K562 (cell line): Measurements from ENCODE around the gene HSD11B1L. TPM values are rescaled to one million over a fixed set of nuclear protein-coding genes. Genes with fewer than 3 reads are reported as not detected.

Experiments used
- ATAC-seq: fragments of 200-7000 bp; cut with Tn5 transposase; 3 replicates; pipeline ENCODE4 v1.9.1; 2020; ENCODE audit warnings: moderate library complexity
- BruUV-seq: library from RNA; stranded (reverse); fragments of 400-500 nt; replicated peaks from 2 replicates; lab custom pipeline; 2021; lab: Mats Ljungman, UMichigan
- CTCF ChIA-PET: fragments of 300-600 bp; formaldehyde crosslinking; extraction: SDS; loops from one replicate; lab custom pipeline; 2021; ENCODE audit warnings: low intra/inter-chr PET ratio; lab: Yijun Ruan, JAX
- POLR2A ChIA-PET: fragments of 300-600, 350-650 bp; sonication (Branson Sonifier 250); formaldehyde crosslinking; extraction: SDS; loops from one replicate; lab custom pipeline; 2021; ENCODE audit warnings: antibody characterized with exemption, inconsistent platforms; lab: Yijun Ruan, JAX
- DNase-seq, 4 experiments: peaks; one replicate each; pipeline versions ENCODE4 v3.0.0 to v3.0.0-alpha.2; 2011 to 2018; ENCODE audit warnings: low spot score in 3 of 4, mixed read lengths in 3 of 4; ENCODE audit errors: extremely low read depth in 1 of 4
- FAIRE-seq: peaks from 2 replicates; lab custom pipeline; 2011; peaks lifted over from hg19 to GRCh38; lab: Jason Lieb, UNC
- H2AFZ ChIP-seq: 2 replicates; pipeline ENCODE4 v1.6.0; 2011; ENCODE audit warnings: low read depth, low read length, control low read depth, inconsistent platforms
- H3K27ac ChIP-seq: fragments of 200-600 bp; 3 replicates; pipeline ENCODE4 v1.8.0; 2011; ENCODE audit warnings: low read depth, mild to moderate bottlenecking, control low read depth, inconsistent platforms, low read length, moderate library complexity, mixed read lengths; ENCODE audit errors: extremely low read depth
- H3K27me3 ChIP-seq, 2 experiments: fragments of 300-600 bp in 1 of 2; 2 replicates in 1 of 2; 3 replicates in 1 of 2; pipeline versions ENCODE4 v1.6.0 to v1.8.0; 2011; ENCODE audit warnings: inconsistent platforms in 2 of 2, low read length in 2 of 2, mild to moderate bottlenecking in 1 of 2, mixed read lengths in 1 of 2, moderate library complexity in 1 of 2; ENCODE audit not compliant: control insufficient read depth in 2 of 2, insufficient read depth in 2 of 2
- H3K36me3 ChIP-seq: fragments of 300-600 bp; 3 replicates; pipeline ENCODE4 v1.8.0; 2011; ENCODE audit warnings: mild to moderate bottlenecking, low read length, inconsistent platforms; ENCODE audit not compliant: control insufficient read depth, insufficient read depth
- H3K4me1 ChIP-seq, 2 experiments: fragments of 200-600 bp in 1 of 2; replicated peaks in 1 of 2; 2 replicates in 1 of 2; 3 replicates in 1 of 2; pipeline versions ENCODE4 v1.5.1 to v1.8.0; 2011; ENCODE audit warnings: inconsistent platforms in 2 of 2, low read length in 2 of 2, mild to moderate bottlenecking in 1 of 2, mixed read lengths in 1 of 2, moderate library complexity in 1 of 2; ENCODE audit not compliant: control insufficient read depth in 2 of 2, insufficient read depth in 2 of 2
- H3K4me2 ChIP-seq: 2 replicates; pipeline ENCODE4 v1.6.1; 2011; ENCODE audit warnings: low read length, control low read depth, inconsistent platforms, mixed read lengths; ENCODE audit not compliant: insufficient read depth
- H3K4me3 ChIP-seq: fragments of 200-600 bp; sonication (generic), shearing (Covaris generic); 2 replicates; pipeline ENCODE4 v1.5.1; 2016; ENCODE audit warnings: control low read depth, inconsistent platforms
- H3K79me2 ChIP-seq: fragments of 200-600 bp; 3 replicates; pipeline ENCODE4 v1.8.0; 2011; ENCODE audit warnings: low read length, inconsistent platforms; ENCODE audit not compliant: control insufficient read depth, insufficient read depth
- H3K9ac ChIP-seq, 2 experiments: 2 replicates each; pipeline versions ENCODE4 v1.6.0 to v1.6.1; 2011; ENCODE audit warnings: low read depth in 2 of 2, low read length in 2 of 2, control low read depth in 1 of 2, inconsistent platforms in 1 of 2, mild to moderate bottlenecking in 1 of 2, mixed read lengths in 1 of 2; ENCODE audit not compliant: insufficient read depth in 1 of 2
- H3K9me1 ChIP-seq: one replicate; pipeline ENCODE4 v1.6.0; 2011; ENCODE audit warnings: inconsistent platforms, mild to moderate bottlenecking, low read length, moderate library complexity; ENCODE audit not compliant: control insufficient read depth, insufficient read depth
- H3K9me3 ChIP-seq: replicated peaks from 2 replicates; pipeline ENCODE4 v1.5.1; 2011; ENCODE audit warnings: low read depth, low read length, inconsistent platforms; ENCODE audit not compliant: control insufficient read depth, insufficient read depth
- H4K20me1 ChIP-seq: replicated peaks from 2 replicates; pipeline ENCODE4 v1.6.1; 2011; ENCODE audit warnings: low read length, inconsistent platforms, mixed read lengths; ENCODE audit not compliant: control insufficient read depth, insufficient read depth
- HMGN3 ChIP-seq: IDR thresholded peaks from 2 replicates; pipeline ENCODE4 v1.6.1; 2011; ENCODE audit warnings: borderline replicate concordance, low read depth, mild to moderate bottlenecking, mixed read lengths, low read length; ENCODE audit not compliant: insufficient read length; ENCODE audit errors: extremely low read depth
- HSF4 ChIP-seq: fragments of 250-450 bp; sonication (Bioruptor Pico); IDR thresholded peaks from 2 replicates; pipeline ENCODE4 v2.1.2; 2022; ENCODE audit warnings: mild to moderate bottlenecking, moderate library complexity, borderline replicate concordance
- KLF6 ChIP-seq: fragments of 250-450 bp; sonication (Bioruptor Pico); IDR thresholded peaks from 2 replicates; pipeline ENCODE4 v1.4.0; 2020; ENCODE audit warnings: mild to moderate bottlenecking, moderate library complexity, borderline replicate concordance
- MYNN ChIP-seq, 2 experiments: sonication (generic); formaldehyde crosslinking in 1 of 2; IDR thresholded peaks; 2 replicates each; pipeline versions ENCODE4 v1.5.0 to v1.6.1; 2016 to 2020; ENCODE audit warnings: antibody characterized with exemption in 1 of 2, missing genetic modification reagents in 1 of 2
- POLR2A ChIP-seq: fragments of 450-650 bp; conservative IDR thresholded peaks from 2 replicates; pipeline ENCODE4 v1.6.1; 2016
- POLR2AphosphoS2 ChIP-seq: IDR thresholded peaks from 2 replicates; pipeline ENCODE4 v1.6.1; 2012; ENCODE audit warnings: low read length, improper control_type of control experiment
- POLR2G ChIP-seq: fragments of 200-400 bp; formaldehyde crosslinking; IDR thresholded peaks from 2 replicates; pipeline ENCODE4 v1.6.1; 2017; ENCODE audit warnings: low read depth, mild to moderate bottlenecking, antibody characterized with exemption, low read length, moderate library complexity
- UBTF ChIP-seq, 2 experiments: IDR thresholded peaks; 2 replicates each; pipeline ENCODE4 v1.6.1; 2012; ENCODE audit warnings: improper control_type of control experiment in 2 of 2, low read depth in 2 of 2, low read length in 2 of 2, borderline replicate concordance in 1 of 2
- ZC3H4 ChIP-seq: sonication (generic); formaldehyde crosslinking; IDR thresholded peaks from 2 replicates; pipeline ENCODE4 v1.9.0; 2021; ENCODE audit warnings: missing genetic modification reagents, borderline replicate concordance
- ZNF3 ChIP-seq: fragments of 250-450 bp; sonication (Bioruptor Pico); IDR thresholded peaks from 2 replicates; pipeline ENCODE4 v1.5.0; 2021; ENCODE audit warnings: mild to moderate bottlenecking, moderate library complexity
- ZNF699 ChIP-seq: fragments of 250-450 bp; sonication (Bioruptor Pico); IDR thresholded peaks from 2 replicates; pipeline ENCODE4 v1.8.0; 2021; ENCODE audit warnings: mild to moderate bottlenecking, moderate library complexity; ENCODE audit not compliant: insufficient replicate concordance
- WGBS: fragments of 100-300 bp; shearing (Covaris generic); methylation state at CpG from one replicate; pipeline ENCODE4 v1.1.6; 2016; ENCODE audit warnings: low coverage, mixed read lengths; ENCODE audit not compliant: insufficient coverage; ENCODE audit errors: missing lambda C conversion rate; 5-methylcytosine and 5-hydroxymethylcytosine counted together
- in situ Hi-C: fragments of 300-500 bp; cut with MboI; formaldehyde crosslinking; loops from 4 replicates; pipeline ENCODE4 v1.15.0; 2018; ENCODE audit warnings: inconsistent platforms, mixed read lengths
- intact Hi-C: fragments of 100-400 bp; cut with micrococcal nuclease; formaldehyde crosslinking; loops from 2 replicates; pipeline ENCODE4 v1.14.2; 2022
- polyA plus RNA-seq, 8 experiments: library from polyadenylated mRNA; depleted of rRNA in 4 of 8; stranded (reverse) in 5 of 8; unstranded in 3 of 8; fragments of >200 nt; fragmentation: Nextera tagmentation in 2 of 8; fragmentation: Illumina TruSeq in 1 of 8; extraction: Ambion mirVana in 2 of 8; extraction: Trizol in 1 of 8; gene quantifications; 2 replicates each; pipeline versions ENCODE4 v1.2.1 to v1.2.3, GENCODE V29; 2011 to 2014; ENCODE audit warnings: inconsistent platforms in 1 of 8, missing spikeins in 1 of 8
- total RNA-seq, 7 experiments: library from RNA; depleted of rRNA in 6 of 7; stranded (reverse); fragments of >200 nt in 6 of 7; fragmentation: Illumina TruSeq in 2 of 7; extraction: Trizol in 2 of 7; gene quantifications; 2 replicates each; pipeline versions ENCODE4 v1.2.1 to v1.2.3, GENCODE V29; 2011 to 2021; ENCODE audit warnings: low replicate concordance in 1 of 7
- TF ChIP-seq, protein P1 (sequence below): IDR thresholded peaks from 3 replicates; pipeline ENCODE4 v1.6.1; 2011; ENCODE audit warnings: borderline replicate concordance, mild to moderate bottlenecking, moderate library complexity; ENCODE audit not compliant: insufficient read length; ENCODE audit errors: extremely low read depth
- TF ChIP-seq, protein P2 (sequence below): sonication (generic); formaldehyde crosslinking; IDR thresholded peaks from 2 replicates; pipeline ENCODE4 v1.8.1; 2023; ENCODE audit warnings: mild to moderate bottlenecking, missing genetic modification reagents

Gene HSD11B1L
- total and polyA plus RNA-seq, 9 of the 15 experiments (the other 6 are each of a cell fraction or from before 2014, with no cell fraction given) = 0.31 to 7.7 (median 2.3) TPM

DNA sequence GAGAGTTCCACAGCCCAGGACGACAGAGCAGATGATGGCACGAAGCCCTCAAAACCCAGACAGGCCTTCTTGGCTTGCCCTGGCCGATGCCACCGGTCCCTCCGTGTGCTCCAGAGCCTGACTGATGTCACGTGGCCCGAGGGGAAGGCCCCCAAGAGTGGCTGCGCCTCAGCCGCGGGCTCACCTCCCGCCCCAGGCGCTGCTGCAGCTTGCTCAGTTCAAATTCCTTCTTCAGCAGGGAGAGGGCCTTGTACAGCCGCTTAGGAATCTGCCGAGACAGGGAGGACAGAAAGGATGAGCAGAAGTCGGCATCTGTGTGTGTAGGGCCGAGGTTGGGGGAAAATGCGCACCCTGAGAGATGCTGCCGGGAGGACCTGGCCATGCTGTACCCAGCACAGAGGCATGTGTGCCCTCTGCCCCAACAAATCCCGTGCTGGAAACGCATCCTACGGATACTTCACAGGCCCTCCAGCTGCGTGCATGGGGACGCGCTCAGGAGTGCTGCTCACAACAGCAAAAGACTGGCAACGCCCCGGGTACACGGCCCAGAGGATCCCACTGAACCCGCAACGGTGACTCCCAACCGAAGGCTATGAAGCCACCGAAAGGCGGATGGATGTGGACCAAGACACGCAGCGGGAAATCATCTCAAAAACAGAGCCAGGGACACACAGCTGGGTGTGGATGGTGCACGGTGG is 26.2 kb downstream of the HSD11B1L start:
- CTCF ChIA-PET = no interaction called here
- peak in 3 of 4 experiments; percentile 7 to 13 (median 13) for DNase-seq
- H3K9me3 ChIP-seq = no peaks in the 10 kb centered on the region
- H3K4me2 ChIP-seq = no peak overlapping the region
- POLR2A ChIA-PET = interaction anchor here (0.6 to 4.7 kb wide), 17 partner anchors 7 to 528 kb away, joined by 3 to 34 read pairs (median 9); partner anchors contain the start of genes CATSPERD, LONP1 and RPL36
- FAIRE-seq = no peak
- H3K27ac ChIP-seq = no peak overlapping the region
- no peak overlapping the region; a peak in 1 of 4 replicates for H3K9ac ChIP-seq
- no TSS peak for BruUV-seq
- H3K36me3 ChIP-seq = peaks cover 85% of the 10 kb centered on the region; the same call in 2 of the 3 replicates
- WGBS = 99% methylated on average over 29 of the region's 35 CpGs
- peaks cover 12% of the 10 kb centered on the region for H3K79me2 ChIP-seq
- H3K4me1 ChIP-seq = peaks cover 0 to 28% of the 10 kb centered on the region in 2 experiments; a peak in 2 of 5 replicates
- peak; percentile 2 for ATAC-seq
- no peak overlapping the region for H2AFZ ChIP-seq
- peaks cover 5% of the 10 kb centered on the region for H3K9me1 ChIP-seq
- in situ Hi-C loops (no loop called here), intact Hi-C loops (no loop called here)
- H4K20me1 ChIP-seq = 0 out of 2 replicates have a peak, but pooled peaks cover under 1% of the 10 kb centered on the region
- no peaks in the 10 kb centered on the region for H3K27me3 ChIP-seq
- no peak overlapping the region for H3K4me3 ChIP-seq
- TF ChIP-seq ZNF699 = no peak
- TF ChIP-seq HMGN3 = no peak
- no peak for TF ChIP-seq HSF4 (CRISPR knock-in tag)
- TF ChIP-seq POLR2AphosphoS2 = 0 out of 2 replicates have a peak, but pooled peaks have one; percentile 12
- TF ChIP-seq UBTF (IDR thresholded peaks at IDR 0.05; ENCODE audit: borderline replicate concordance in 1 of 2, low read depth in 2 of 2, low read length in 2 of 2) = no peak
- peak; percentile 41 for TF ChIP-seq POLR2A
- TF ChIP-seq MYNN (IDR thresholded peaks at IDR 0.05) = 0 out of 2 replicates have a peak, but pooled peaks have one; percentile 30
- TF ChIP-seq MYNN (CRISPR knock-in tag; IDR thresholded peaks at IDR 0.05) = no peak
- TF ChIP-seq ZC3H4 (CRISPR knock-in tag) = 0 out of 2 replicates have a peak, but pooled peaks have one; percentile 40
- TF ChIP-seq, protein P1, sequence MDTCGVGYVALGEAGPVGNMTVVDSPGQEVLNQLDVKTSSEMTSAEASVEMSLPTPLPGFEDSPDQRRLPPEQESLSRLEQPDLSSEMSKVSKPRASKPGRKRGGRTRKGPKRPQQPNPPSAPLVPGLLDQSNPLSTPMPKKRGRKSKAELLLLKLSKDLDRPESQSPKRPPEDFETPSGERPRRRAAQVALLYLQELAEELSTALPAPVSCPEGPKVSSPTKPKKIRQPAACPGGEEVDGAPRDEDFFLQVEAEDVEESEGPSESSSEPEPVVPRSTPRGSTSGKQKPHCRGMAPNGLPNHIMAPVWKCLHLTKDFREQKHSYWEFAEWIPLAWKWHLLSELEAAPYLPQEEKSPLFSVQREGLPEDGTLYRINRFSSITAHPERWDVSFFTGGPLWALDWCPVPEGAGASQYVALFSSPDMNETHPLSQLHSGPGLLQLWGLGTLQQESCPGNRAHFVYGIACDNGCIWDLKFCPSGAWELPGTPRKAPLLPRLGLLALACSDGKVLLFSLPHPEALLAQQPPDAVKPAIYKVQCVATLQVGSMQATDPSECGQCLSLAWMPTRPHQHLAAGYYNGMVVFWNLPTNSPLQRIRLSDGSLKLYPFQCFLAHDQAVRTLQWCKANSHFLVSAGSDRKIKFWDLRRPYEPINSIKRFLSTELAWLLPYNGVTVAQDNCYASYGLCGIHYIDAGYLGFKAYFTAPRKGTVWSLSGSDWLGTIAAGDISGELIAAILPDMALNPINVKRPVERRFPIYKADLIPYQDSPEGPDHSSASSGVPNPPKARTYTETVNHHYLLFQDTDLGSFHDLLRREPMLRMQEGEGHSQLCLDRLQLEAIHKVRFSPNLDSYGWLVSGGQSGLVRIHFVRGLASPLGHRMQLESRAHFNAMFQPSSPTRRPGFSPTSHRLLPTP = no peak
- no peak for TF ChIP-seq KLF6 (CRISPR knock-in tag)
- TF ChIP-seq POLR2G = peak; percentile 57
- TF ChIP-seq, protein P2, sequence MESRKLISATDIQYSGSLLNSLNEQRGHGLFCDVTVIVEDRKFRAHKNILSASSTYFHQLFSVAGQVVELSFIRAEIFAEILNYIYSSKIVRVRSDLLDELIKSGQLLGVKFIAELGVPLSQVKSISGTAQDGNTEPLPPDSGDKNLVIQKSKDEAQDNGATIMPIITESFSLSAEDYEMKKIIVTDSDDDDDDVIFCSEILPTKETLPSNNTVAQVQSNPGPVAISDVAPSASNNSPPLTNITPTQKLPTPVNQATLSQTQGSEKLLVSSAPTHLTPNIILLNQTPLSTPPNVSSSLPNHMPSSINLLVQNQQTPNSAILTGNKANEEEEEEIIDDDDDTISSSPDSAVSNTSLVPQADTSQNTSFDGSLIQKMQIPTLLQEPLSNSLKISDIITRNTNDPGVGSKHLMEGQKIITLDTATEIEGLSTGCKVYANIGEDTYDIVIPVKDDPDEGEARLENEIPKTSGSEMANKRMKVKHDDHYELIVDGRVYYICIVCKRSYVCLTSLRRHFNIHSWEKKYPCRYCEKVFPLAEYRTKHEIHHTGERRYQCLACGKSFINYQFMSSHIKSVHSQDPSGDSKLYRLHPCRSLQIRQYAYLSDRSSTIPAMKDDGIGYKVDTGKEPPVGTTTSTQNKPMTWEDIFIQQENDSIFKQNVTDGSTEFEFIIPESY = peak; percentile 35; the same call in 1 of the 2 replicates
- TF ChIP-seq ZNF3 (CRISPR knock-in tag) = no peak
